Activated CD8-positive, alpha-beta memory T cell treated with anti-CD3 and anti-CD28 coated beads, Interleukin-2, amount 50 U/mL, for 24 hours (primary cell): Measurements from ENCODE around the gene POR.

Experiments used
- DNase-seq: peaks from one replicate; pipeline ENCODE4 v3.0.0-alpha.2; 2020; ENCODE audit errors: extremely low read depth

Gene POR

DNA sequence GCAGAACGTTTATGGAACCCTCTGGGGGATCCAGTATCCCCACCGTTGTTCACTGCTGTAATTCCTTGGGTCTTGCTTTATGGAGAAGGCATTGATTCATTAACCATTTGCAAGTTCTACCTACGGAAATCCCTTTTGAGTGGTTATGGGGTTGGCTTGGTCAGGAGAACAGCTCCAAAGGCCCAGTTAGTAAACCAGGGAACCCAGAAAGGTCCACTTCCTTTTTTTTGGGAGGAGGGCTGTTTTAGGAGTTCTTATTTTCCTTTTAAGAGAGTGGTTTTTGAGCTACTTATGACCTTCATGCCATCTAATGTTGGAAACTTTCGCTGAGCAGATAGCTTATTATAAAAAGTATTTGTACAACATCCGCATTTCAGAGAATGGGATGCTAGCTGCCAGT, 1.3 kb downstream of the POR start:
- DNase-seq = no peak

- no peak for DNase-seq
Measured at GRCh38 chr7:75916685-75917634, 2.0 kb downstream of the POR start.

DNA sequence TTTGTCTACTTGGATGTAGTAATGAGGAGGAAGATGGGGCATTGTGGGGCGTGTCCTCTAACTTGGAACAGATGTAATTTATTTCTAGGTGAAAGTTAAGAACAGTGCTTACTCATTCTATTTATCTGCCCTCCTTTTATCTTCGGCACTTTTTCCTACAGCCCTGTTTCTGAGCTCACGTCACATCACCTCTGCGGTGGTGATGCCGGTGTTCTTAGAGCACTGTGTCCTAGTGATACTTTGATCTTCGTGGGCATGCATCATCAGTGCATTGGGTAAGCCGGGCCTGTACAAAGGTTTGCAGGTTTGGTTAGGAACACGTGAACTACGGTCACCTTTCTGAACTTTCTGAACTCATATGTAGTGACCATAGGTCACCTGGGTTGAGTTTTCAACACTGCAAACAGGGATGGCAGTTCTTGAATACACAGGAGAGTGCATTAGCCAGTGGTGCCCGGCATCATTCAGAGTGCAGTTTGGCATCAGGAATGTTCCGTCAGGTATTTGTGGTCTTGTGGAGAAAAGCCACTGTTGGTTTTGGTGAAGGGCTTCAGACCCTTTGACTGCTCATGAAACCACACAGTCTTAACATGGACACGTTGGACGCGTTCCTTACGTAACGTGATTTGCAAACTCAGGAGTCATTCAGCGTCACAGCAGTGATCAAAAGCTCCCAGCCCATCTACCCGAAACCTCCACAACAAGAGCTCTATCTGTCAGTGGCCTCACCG, 5.6 kb downstream of the POR start:
- no peak for DNase-seq

DNA sequence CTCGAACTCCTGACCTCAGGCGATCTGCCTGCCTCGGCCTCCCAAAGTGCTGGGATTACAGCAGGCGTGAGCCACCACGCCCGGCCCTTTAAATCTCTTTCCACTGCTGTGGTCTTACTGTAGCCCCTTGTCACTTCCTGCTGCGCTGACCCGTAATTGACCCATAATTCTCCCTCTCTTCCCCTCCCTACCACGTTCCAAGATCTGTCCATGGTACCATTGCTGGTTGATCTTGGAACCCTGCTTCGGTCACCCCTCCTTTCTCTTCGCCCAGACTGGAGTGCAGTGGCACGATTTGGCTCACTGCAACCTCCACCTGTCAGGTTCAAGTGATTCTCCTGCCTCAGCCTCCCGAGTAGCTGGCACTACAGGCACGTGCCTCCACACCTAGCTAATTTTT, 6.5 kb downstream of the POR start:
- no peak for DNase-seq

DNA sequence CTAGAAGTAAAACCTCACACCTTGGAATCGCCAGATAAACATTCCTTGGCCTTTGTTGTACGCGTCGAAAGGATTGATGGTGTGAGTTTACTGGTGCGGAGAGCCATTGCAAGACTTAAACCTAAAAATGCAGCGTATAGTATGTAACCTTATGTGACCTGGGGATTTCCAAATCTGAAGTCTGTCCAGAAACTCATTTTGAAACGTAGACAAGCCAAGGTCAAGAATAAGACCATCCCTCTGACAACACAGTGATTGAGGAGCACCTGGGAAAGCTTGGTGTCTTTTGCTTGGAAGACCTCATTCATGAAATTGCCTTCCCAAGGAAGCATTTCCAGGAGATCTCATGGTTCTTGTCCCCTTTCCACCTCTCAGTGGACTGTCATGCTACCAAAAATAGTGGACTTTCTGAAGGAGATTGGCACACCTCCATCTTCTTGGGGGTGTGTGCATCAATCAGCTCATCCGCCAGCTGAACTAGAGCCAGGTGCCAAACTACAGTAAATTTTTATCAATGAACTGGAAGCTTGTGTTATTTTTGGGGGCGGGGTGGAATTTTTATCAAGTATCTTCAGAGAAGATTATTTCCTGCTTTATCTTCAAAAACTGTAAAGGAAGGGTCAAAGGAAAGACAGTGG, 8.1 kb downstream of the POR start:
- no peak for DNase-seq

- DNase-seq = no peak
Measured at GRCh38 chr7:75924256-75924655, 9.3 kb downstream of the POR start.

- DNase-seq = no peak
Measured at GRCh38 chr7:75924889-75925288, 9.9 kb downstream of the POR start.

DNA sequence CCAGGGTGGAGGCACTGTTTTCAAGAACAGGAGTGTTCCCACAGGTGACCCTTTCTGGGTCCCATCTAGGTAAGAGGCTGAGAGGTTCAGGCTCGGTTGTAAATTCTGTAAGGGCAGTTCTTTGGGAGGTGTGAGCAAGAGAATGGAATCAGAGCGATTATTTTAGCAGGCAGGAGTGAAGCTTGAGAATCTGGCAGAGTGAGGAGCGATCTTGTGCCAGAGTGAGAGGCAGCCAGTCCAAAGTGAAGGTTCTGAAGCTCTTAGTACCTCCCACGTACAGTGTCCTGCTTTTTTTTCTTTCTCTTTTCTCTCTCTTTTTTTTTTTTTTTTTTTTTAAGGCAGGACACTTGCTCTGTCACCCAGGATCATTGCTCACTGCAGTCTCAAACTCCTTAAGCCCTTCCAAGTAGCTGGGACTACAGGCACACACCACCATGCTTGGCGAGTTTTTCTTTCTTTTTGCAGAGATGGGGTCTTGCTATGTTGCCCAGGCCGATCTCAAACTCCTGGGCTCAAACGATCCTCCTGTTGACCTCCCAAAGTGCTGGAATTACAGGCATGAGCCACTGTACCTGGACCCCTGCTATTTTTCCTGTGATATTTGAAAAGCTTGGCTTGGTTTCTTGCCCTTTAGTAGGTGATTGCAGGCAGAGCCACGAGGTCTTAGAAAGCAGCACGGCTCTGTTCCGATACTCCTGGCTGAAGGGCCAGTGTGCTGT, 10.9 kb downstream of the POR start:
- no peak for DNase-seq

GRCh38 chr7:75928568-75928914, 13.6 kb downstream of the POR start:
- DNase-seq = no peak

GRCh38 chr7:75931680-75932079, 16.7 kb downstream of the POR start:
- DNase-seq = no peak

DNA sequence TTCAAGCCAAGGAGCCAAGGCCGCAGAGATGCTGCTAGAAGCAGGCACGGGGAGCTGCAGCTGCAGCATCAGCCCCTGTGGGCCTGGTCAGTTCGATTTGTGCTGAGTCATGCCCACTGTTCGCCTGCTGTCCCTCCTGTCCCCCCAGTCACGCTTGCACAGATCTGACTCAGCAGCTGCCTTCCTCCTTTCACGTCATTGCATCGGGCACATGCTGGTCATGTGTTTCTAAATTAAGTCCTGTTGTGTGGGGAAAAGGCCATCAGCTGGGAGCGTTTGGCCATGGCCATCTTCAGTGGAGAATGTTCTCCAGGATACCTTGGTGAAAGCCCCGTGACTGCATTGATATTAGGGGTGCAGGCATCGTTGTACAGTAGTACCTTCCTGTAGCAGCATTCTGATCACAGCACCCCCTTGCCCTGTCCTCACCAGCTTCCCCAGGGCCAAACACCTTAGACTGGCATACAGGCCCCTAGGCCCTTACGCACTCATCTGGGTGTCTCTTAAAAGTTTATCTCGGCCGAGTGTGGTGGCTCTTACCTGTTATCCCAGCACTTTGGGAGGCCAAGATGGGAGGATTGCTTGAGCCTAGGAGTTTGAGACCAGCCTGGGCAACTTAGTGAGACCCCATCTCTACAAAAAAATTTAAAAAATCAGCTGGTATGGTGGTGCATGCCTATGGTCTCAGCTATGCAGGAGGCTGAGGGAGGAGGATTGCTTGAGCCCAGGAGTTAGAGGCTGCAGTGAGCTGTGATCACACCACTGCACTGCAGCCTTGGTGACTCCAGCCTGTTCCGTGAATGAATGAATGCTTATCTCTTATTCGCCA, 23.2 kb downstream of the POR start:
- DNase-seq = no peak

DNA sequence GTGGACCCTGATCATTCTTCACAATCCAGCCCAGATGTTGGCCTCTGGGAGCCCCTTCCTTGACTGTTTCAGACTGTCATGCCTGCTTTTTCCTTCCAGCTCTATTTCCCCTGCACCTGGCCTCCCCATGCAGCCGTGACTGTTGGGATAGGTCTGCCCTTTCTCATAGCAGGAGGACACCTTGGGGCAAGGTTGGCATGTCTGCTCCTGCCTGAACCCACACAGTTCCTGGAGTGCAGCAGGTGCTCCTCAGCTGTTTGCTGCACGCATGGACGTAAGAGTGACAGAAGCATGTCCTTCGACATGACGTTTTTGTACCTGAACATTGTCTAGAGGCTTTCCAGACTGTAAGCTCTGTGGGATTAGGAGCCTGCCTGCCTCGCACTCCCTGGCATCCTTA, 24.0 kb downstream of the POR start:
- no peak for DNase-seq

- DNase-seq = no peak
Measured at GRCh38 chr7:75943864-75944263, 28.9 kb downstream of the POR start.

- no peak for DNase-seq
Measured at GRCh38 chr7:75944507-75944906, 29.6 kb downstream of the POR start.

DNA sequence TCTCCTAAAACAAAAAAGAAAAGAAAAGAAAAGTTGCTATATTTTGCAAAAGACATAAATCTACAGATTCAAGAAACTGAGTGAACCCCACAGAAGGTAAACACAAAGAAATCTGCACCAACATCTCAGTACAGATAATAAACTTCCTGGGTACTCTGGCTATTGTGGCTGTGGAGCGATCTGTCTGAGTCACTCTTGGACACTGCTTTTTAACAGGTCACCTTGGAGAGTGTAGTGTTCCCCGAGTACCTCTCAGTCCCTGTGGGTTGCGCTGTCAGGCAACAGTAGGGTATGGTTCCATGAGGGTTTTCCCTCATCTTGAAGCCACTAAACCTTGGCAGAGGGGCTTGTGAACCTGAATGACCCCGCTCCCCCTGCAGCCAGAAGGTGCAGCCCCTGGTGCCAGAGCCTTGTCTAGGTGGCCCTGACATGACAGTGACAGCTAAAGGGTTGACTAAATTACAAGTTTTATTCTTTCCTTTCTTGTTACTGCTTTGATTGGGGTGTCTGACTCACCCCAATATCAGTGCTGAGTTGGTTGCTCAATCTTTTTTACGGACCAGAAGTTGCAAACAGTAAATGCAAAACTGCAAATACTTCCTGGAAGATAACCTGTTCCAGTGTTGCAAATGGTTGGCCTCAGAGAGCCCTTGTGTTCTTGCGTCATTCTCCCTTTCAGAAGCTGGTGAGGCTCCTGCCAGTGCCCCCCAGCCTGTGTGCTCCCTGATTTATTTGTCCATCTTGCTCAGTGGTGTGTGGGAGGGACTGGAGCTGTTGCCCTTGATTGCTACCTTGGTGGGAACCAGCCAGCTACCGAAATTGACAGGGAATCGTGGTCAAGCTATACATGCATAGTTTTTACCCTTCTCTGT, 30.6 kb downstream of the POR start:
- DNase-seq = no peak

GRCh38 chr7:75946207-75946855, 31.4 kb downstream of the POR start:
- DNase-seq = no peak

DNA sequence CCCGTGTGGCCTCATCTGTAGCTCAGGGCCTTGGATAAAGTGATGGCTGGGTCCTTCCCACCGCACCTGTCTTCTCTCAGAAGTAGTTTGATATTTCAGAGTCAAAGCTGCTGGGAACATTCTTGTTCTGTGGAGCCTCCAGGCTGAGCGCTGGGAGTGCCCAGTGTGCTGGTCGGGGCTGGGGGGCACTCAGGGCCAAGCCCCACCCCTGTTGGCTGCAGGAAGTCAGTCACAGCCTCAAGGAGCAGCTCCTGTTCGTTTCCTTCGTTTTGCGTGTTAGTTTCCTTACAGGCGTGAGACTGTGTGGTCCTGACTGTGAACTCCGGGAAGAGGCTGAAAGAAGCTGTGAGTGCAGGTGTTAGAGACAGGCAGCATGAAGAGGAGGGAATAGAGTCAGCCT, 33.2 kb downstream of the POR start:
- DNase-seq = no peak

DNA sequence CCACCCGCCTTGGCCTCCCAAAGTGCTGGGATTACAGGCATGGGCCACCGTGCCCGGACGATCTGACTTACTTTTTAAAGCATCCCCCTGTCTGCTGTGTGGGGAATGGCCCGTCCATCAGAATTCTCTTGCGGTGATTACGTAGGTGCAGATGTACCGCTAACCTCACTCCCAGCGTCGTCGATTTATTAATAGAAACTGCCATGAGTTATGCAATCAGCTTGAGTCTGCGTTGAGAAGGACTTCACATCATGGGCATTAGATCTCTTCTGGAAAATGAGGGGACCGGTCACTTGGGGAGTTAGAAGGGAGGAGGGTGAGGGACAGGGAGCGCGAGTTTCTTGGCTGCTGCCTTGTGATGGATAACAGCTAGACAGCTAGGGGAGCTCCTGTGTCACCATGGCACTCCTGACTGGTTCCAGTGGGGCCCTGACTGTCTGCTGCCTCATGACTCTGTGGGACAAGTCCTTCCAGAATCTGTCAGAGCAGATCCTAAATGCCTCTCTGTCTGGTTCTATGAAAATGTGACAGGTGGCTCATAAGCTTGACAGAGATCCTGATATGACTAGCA, 35.2 kb downstream of the POR start:
- no peak for DNase-seq

DNA sequence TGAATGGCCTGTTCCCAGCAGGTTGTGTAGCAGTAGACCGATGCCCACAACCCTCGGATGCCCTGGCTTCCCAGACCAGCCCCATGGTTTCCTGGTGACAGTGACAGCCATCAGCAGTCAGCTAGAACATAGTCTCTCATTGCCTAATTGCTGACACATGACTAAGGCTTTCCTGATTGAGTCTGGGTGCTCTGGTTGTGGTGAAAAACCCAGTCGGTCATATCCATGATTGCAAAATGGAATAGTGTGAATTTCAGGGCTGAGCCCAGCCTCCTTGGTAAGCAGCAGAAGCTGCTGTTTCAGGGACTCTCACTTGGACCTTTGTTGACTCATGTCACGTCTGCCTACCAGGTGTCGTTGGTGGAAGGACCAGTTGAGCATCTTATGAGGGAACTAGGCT, 36.6 kb downstream of the POR start:
- DNase-seq = no peak
